ENCODE results near the gene ZNF564.

DNA sequence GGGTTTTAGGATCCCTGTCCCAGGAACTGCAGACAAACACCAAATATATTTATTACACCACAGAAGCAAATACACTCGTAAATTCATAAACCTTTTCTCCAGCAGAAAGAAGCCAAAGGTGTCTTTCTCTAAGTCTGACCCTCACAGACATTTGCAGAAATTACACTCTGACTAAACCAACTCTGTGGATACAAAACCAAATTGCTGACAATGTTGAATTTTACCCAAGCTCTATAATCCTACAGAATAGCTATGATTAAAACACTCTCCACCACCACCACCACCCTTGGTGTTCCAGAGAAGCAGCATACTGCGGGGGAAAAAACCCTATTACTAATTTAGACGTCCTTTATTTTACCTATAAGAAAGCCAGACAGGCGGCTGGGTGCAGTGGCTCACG is 5.2 kb downstream of the ZNF564 start:
- TF ChIP-seq, protein P1, sequence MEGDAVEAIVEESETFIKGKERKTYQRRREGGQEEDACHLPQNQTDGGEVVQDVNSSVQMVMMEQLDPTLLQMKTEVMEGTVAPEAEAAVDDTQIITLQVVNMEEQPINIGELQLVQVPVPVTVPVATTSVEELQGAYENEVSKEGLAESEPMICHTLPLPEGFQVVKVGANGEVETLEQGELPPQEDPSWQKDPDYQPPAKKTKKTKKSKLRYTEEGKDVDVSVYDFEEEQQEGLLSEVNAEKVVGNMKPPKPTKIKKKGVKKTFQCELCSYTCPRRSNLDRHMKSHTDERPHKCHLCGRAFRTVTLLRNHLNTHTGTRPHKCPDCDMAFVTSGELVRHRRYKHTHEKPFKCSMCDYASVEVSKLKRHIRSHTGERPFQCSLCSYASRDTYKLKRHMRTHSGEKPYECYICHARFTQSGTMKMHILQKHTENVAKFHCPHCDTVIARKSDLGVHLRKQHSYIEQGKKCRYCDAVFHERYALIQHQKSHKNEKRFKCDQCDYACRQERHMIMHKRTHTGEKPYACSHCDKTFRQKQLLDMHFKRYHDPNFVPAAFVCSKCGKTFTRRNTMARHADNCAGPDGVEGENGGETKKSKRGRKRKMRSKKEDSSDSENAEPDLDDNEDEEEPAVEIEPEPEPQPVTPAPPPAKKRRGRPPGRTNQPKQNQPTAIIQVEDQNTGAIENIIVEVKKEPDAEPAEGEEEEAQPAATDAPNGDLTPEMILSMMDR (IDR thresholded peaks at IDR 0.05; ENCODE audit: low read depth, low read length, poor library complexity, severe bottlenecking) = no peak
- TF ChIP-seq EZH2phosphoT487 (IDR thresholded peaks at IDR 0.05; ENCODE audit: borderline replicate concordance, low read length) = no peak

All from DOHH2 (cell line).